ENCODE results near the gene IZUMO4. TPM values are rescaled to one million over a fixed set of nuclear protein-coding genes. Genes with fewer than 3 reads are reported as not detected.

IZUMO4 gene
- total and polyA plus RNA-seq, 10 of the 15 experiments (the other 5 are each of a cell fraction or from before 2014, with no cell fraction given), result 0.53 to 27.1 (median 7.5) TPM

DNA sequence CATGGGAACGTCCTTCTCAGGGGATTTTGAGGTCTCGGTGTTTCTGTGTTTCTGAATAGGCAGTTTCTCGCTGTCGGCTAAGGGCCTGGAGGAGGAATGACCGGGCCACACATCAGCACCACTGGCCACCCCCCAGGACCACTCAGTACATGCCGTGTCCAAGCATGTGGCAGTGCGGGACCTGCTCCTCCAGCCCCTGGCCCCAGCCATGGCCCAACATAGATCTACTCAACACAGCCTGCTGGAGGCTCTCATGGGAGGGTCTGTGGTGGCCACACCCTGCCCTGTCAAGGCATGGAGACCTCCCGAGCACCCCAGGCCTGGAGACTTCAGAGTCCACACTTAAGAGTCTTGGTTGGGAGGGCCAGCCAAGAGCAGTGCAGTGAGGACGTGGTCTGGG, 17.5 kb downstream of the IZUMO4 start (continued):
- TF ChIP-seq ATF7 (IDR thresholded peaks at IDR 0.05; ENCODE audit: low read depth), result no peak
- TF ChIP-seq ZNF217 (IDR thresholded peaks at IDR 0.05), result no peak
- no peak for TF ChIP-seq CBX3 (IDR thresholded peaks at IDR 0.05; ENCODE audit: borderline replicate concordance, low read depth)
- TF ChIP-seq, protein P1, sequence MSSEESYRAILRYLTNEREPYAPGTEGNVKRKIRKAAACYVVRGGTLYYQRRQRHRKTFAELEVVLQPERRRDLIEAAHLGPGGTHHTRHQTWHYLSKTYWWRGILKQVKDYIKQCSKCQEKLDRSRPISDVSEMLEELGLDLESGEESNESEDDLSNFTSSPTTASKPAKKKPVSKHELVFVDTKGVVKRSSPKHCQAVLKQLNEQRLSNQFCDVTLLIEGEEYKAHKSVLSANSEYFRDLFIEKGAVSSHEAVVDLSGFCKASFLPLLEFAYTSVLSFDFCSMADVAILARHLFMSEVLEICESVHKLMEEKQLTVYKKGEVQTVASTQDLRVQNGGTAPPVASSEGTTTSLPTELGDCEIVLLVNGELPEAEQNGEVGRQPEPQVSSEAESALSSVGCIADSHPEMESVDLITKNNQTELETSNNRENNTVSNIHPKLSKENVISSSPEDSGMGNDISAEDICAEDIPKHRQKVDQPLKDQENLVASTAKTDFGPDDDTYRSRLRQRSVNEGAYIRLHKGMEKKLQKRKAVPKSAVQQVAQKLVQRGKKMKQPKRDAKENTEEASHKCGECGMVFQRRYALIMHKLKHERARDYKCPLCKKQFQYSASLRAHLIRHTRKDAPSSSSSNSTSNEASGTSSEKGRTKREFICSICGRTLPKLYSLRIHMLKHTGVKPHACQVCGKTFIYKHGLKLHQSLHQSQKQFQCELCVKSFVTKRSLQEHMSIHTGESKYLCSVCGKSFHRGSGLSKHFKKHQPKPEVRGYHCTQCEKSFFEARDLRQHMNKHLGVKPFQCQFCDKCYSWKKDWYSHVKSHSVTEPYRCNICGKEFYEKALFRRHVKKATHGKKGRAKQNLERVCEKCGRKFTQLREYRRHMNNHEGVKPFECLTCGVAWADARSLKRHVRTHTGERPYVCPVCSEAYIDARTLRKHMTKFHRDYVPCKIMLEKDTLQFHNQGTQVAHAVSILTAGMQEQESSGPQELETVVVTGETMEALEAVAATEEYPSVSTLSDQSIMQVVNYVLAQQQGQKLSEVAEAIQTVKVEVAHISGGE (CRISPR knock-in tag; IDR thresholded peaks at IDR 0.05), result no peak
- no peak for TF ChIP-seq MTA3 (IDR thresholded peaks at IDR 0.05; ENCODE audit: borderline replicate concordance, low read length)
- TF ChIP-seq ZNF622 (IDR thresholded peaks at IDR 0.05), result no peak
- TF ChIP-seq SIN3A (IDR thresholded peaks at IDR 0.05; ENCODE audit: low read depth, low read length), result no peak
- no peak for TF ChIP-seq HDAC2 (IDR thresholded peaks at IDR 0.05)
- no peak for TF ChIP-seq SUZ12 (IDR thresholded peaks at IDR 0.05; ENCODE audit: unreplicated experiment)
- no peak for TF ChIP-seq ASH2L (IDR thresholded peaks at IDR 0.05; ENCODE audit: borderline replicate concordance, low read depth)
- TF ChIP-seq SPI1 (IDR thresholded peaks at IDR 0.05; ENCODE audit: borderline replicate concordance, insufficient read depth, low read depth, low read length), result no peak
- no peak for TF ChIP-seq MXI1 (IDR thresholded peaks at IDR 0.05; ENCODE audit: low read depth, low read length)

DNA sequence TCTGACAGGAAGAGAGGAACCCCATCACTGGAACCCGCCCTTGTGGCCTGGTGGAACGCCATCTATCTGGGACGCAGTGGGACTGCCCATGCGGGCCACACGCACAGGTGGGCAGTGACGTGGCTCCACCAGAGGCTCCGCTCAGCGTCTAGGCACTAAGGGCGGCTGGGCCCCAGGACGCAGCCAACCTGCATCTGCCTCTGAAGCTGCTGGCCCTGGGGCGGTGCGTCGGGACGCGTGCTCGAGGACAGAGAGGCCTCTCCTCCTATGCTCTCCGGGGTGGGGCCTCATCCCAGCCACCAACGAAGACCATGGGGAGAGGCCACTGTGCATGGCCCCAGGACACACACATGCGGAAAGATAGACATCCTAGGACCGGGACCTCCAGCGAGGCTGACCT, 18.1 kb downstream of the IZUMO4 start:
- H4K20me1 ChIP-seq (ENCODE audit: control insufficient read depth, insufficient read depth), result no peaks in the 10 kb centered on the region
- H3K9ac ChIP-seq (ENCODE audit: control insufficient read depth, insufficient read depth, low read length), result no peak overlapping the region
- intact Hi-C loops (cut with micrococcal nuclease; ENCODE audit: unreplicated experiment) (no loop called here), in situ Hi-C loops (cut with MboI) (no loop called here)
- no peak overlapping the region for H3K4me2 ChIP-seq (ENCODE audit: control insufficient read depth, insufficient read depth)
- ChIA-PET POLR2A (no interaction called here), CTCF (no interaction called here), RAD21 (ENCODE audit: unreplicated experiment) (no interaction called here), SMC1A (ENCODE audit: uncharacterized antibody, unreplicated experiment) (no interaction called here)
- H3K4me1 ChIP-seq (ENCODE audit: control insufficient read depth, insufficient read depth, low read length), result no peaks in the 10 kb centered on the region
- no peaks in the 10 kb centered on the region for H3K9me3 ChIP-seq (replicated peaks; ENCODE audit: control insufficient read depth, insufficient read depth, low read length)
- H2AFZ ChIP-seq (ENCODE audit: control insufficient read depth, low read depth, low read length), result no peak overlapping the region
- H3K79me2 ChIP-seq (ENCODE audit: control insufficient read depth, insufficient read depth, low read length), result no peaks in the 10 kb centered on the region
- no peak overlapping the region for H3K27ac ChIP-seq (ENCODE audit: control insufficient read depth, insufficient read depth)
- H3K36me3 ChIP-seq (ENCODE audit: control insufficient read depth in 2 of 2, insufficient read depth in 2 of 2, low read length in 1 of 2), result peaks cover 12 to 79% of the 10 kb centered on the region in 2 experiments; a peak in 3 of 4 replicates
- 95% methylated on average over 21 of the region's 21 CpGs for WGBS (ENCODE audit: insufficient coverage, insufficient replicate concordance, low lambda C conversion rate, missing lambda C conversion rate)
- H3K4me3 ChIP-seq, result no peak overlapping the region
- no peak for FAIRE-seq
- no peak for DNase-seq (ENCODE audit: low read depth, low spot score)
- H3K27me3 ChIP-seq (replicated peaks in 1 of 2; ENCODE audit: control insufficient read depth in 2 of 2, insufficient read depth in 2 of 2, low read length in 1 of 2), result no peaks in the 10 kb centered on the region
- no TSS peak for BruUV-seq (replicated peaks)
- ATAC-seq, result no peak
- TF ChIP-seq, protein P2, sequence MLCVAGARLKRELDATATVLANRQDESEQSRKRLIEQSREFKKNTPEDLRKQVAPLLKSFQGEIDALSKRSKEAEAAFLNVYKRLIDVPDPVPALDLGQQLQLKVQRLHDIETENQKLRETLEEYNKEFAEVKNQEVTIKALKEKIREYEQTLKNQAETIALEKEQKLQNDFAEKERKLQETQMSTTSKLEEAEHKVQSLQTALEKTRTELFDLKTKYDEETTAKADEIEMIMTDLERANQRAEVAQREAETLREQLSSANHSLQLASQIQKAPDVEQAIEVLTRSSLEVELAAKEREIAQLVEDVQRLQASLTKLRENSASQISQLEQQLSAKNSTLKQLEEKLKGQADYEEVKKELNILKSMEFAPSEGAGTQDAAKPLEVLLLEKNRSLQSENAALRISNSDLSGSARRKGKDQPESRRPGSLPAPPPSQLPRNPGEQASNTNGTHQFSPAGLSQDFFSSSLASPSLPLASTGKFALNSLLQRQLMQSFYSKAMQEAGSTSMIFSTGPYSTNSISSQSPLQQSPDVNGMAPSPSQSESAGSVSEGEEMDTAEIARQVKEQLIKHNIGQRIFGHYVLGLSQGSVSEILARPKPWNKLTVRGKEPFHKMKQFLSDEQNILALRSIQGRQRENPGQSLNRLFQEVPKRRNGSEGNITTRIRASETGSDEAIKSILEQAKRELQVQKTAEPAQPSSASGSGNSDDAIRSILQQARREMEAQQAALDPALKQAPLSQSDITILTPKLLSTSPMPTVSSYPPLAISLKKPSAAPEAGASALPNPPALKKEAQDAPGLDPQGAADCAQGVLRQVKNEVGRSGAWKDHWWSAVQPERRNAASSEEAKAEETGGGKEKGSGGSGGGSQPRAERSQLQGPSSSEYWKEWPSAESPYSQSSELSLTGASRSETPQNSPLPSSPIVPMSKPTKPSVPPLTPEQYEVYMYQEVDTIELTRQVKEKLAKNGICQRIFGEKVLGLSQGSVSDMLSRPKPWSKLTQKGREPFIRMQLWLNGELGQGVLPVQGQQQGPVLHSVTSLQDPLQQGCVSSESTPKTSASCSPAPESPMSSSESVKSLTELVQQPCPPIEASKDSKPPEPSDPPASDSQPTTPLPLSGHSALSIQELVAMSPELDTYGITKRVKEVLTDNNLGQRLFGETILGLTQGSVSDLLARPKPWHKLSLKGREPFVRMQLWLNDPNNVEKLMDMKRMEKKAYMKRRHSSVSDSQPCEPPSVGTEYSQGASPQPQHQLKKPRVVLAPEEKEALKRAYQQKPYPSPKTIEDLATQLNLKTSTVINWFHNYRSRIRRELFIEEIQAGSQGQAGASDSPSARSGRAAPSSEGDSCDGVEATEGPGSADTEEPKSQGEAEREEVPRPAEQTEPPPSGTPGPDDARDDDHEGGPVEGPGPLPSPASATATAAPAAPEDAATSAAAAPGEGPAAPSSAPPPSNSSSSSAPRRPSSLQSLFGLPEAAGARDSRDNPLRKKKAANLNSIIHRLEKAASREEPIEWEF (IDR thresholded peaks at IDR 0.05; ENCODE audit: insufficient replicate concordance, low read depth, low read length), result no peak
- TF ChIP-seq POLR2A (IDR thresholded peaks at IDR 0.05; ENCODE audit: low read depth, low read length), result peak; percentile 43; the same call in 1 of the 2 replicates
- TF ChIP-seq FOXM1 (IDR thresholded peaks at IDR 0.05; ENCODE audit: low read depth, low read length), result no peak
- TF ChIP-seq MTA3 (IDR thresholded peaks at IDR 0.05; ENCODE audit: borderline replicate concordance, low read length), result no peak
- no peak for TF ChIP-seq CHD1 (IDR thresholded peaks at IDR 0.05; ENCODE audit: low read depth, low read length)

All from GM12878 (cell line).